ENCODE data around the gene KIF13A.
"Not testable (repeated sequence)": the region's sequence is repeated elsewhere in the genome, so short reads cannot be mapped to it uniquely, and the experiment has no call there.

KIF13A gene

DNA sequence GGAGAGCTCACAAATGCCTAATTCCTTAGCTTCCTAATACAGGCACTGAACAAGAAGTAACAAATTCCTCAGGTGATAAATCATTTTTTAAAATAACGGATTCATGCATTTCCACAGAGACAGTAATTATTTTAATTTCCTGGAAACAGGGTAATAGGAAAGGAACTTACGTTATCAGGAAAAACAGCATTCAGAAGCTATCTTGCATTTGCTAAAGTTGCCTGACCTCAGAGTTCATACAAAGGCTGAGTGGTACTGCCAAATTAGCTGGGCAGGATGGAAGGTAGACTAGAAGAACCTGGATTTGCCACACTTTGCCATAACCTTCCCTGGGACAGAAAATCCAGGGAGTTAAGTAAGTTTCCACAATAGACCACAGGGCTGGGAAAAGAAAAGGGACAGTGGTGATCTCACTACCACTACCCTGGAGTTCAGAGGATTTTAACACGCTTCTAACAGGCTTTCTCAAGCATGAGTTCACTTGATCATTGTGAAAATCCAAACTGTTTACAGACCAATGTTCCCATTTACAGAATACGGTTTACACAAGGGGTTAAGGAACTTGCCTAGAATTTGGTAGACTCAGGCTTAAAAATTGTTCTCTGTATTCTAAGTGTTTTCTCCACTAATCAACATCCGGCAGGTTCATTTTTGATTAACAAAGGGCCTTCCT is 57.0 kb downstream of the KIF13A start:
- no peak for DNase-seq

GRCh38 chr6:17928514-17929430 is 58.7 kb downstream of the KIF13A start:
- DNase-seq: no peak

DNA sequence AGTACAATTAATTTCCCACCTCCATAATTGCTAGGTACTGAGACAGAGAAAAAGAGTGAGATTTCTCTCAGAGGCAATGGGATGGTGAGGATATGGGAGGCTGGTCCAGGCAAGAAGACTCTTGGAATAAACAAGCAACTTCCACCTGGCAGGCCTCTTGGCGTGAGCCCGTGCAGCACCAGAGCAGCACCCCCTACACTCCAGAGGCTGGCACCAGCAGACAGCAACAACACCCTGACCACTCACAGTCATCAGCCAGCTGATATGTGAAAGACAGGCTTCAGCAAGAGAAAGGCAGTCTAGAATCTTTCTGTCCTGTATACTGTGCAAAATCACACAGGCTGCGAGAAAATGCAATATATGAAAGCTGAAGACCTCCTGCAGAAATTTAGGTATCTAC is 59.7 kb downstream of the KIF13A start:
- DNase-seq: no peak

DNA sequence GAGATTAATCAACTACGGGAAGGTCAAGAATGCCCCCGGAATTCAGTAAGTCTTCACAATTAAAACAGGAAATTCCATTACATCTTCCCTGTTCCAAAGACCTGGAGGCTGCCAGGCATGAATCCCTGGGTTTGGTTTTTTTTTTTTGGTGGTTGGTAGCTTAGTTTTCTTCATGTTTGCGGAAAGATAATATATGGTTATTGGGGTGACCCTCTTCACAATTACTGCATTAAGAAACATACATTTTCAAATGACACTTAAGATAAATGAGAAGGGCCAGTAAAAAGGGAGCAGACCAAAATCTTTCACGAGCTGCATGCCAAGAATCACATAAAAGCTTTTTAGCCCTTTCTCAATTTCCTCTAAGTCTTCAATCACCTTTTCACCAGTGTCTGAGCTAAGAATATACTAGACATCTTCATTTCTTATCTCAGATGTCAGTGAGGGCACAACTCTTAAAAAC is 64.0 kb downstream of the KIF13A start:
- no peak for DNase-seq

- no peak for DNase-seq
These were observed 66.0 kb downstream of the KIF13A start for GRCh38 chr6:17921454-17921853.

DNA sequence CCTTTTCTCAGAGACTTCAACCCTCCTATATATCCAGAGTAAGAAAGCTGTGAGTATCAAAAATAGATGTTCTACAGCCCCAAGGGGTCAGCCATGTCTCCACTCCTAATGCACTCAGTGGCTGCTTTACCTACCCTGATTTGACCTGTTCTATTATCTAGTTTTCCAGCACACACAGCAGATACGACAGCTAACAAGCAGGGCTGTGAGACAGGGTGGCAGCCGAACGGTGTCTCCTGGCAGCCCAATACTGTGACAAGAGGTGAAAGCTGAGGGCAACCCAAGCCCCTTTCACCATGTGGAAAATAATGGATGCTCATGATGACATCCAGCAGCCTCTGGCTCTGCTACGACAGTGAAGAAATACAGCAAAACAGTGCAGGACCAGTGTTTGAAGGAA is 67.9 kb downstream of the KIF13A start:
- no peak for DNase-seq

DNA sequence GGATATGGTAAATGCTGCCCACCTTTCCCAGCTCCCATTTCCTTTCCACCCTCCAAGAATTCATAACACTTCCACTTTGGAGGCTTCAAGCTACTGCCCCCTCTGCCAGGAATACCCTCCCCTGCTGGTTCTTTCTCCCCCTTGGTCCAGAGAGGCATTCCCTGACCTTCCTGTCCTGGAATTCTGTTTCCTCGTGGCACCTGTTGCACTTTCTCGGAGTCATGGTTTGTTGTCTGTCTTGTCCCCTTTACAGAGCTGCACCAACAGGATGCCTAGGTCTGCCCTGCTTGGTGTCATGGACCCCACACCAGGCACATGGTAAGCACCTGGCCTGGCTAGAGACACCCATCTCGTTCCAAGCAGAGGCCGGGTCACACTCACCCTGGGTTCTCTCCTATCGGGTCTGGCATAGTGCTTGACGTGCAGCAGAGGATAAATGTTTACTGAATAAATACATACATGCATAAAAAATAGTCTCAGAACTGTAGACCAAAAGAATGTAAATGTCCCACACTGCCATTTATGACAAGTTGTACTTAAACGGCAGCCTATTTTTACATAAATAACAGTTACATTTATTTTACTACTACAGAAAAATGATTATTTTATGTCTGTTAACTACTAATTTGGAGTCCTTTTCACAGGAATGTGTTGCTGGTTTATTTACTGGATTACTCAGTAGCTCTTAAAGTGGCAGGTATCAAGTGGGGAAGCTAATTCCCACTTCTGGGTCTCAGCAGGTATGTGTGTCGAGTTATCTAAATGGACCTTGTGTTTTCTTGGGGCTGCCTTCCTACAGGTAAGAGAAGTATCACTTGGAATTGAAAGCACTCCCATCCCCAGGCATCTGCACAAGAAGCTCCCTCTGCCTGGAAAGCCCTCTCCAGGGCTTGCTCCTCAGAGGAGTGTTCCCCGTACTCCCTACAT is 69.3 kb downstream of the KIF13A start:
- no peak for DNase-seq

DNA sequence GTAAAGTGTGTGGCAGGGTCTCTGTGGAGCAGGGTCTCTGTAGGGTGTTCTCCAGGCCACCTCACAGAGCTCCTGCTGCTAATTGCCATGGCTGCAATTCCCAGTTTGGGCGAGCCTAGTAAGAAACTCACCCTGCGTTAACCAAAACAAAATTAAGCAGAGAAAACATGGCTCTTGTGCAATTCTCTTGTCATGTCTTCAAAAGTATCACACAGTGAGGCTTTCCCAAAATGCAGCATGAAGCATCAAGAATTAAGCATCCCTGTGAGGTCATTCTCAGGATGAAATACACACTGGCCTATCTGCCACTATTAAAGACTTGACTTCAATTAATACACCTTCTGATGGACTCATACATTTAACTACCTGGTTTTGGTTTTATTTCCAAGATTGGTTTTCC is 72.8 kb downstream of the KIF13A start:
- no peak for DNase-seq

- DNase-seq: no peak
These were observed 74.9 kb downstream of the KIF13A start for GRCh38 chr6:17912521-17912920.

GRCh38 chr6:17911656-17912055 is 75.8 kb downstream of the KIF13A start:
- not testable (repeated sequence) for DNase-seq

GRCh38 chr6:17910189-17910588 is 77.2 kb downstream of the KIF13A start:
- DNase-seq: no peak

GRCh38 chr6:17908831-17909230 is 78.6 kb downstream of the KIF13A start:
- DNase-seq: no peak

GRCh38 chr6:17907406-17908229 is 79.8 kb downstream of the KIF13A start:
- no peak for DNase-seq

DNA sequence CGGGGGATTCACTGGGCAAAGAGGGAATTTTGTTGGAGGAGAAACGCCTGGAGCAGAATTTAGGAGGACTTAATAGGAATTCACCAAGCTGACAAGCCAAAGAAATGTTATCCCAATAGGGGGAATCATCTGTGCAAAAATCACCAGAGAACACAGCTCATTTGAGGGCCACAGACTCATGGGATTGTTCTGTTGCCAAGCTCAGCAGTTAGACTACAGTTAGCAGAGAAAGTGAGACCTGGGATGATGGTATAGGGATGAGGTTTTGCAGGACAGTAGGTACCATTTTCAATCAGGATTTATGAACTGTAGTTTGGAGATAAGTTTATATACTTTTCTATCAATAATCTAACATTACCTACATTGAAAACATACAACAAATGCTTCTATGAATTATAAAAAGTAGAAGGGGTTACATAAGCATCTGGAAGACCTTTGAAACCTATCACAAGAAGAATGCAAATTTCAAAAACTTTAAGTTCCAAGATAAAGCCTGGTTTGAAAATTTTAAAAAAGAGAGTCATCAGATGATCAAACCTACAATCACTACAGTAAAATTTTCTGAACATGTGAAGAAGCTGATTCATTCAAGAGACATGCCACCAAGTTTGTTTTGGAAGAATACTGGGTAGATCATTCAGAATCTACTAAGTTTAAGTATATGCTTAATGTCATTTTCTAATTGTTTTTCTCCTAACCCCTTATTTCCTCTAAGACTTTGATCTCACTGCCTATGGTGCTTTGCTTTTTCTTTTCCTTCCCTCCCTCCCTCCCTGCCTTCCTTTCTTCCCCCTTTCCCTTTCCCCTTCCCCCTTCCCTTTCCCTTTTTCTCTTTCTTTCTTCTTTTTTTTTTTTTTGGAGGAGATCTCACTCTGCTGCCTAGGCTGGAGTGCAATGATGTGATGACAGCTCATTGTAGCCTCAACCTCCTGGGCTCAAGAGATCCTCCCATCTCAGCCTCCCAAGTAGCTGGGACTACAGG is 81.5 kb downstream of the KIF13A start:
- no peak for DNase-seq

- DNase-seq: no peak
These were observed 82.8 kb downstream of the KIF13A start for GRCh38 chr6:17904491-17905120.

DNA sequence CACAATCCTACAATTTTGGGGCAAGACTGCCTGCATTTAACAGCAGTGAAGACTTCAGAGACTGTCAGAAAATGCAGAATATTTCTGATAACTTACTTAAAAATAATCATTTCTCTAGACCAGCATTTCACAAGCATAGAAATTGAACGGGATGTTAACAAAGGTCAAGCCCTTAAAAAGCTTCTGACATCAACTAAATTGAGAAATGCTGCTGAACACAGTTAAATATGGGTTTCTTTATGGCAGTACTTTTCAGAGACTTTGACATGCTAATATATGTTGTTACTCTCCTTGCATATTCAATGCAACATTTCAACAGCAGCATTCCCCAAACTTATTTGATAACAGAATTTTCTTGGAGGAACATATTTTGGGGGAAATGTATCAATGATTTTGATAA is 84.5 kb downstream of the KIF13A start:
- DNase-seq: no peak

- DNase-seq: no peak
These were observed 85.9 kb downstream of the KIF13A start for GRCh38 chr6:17901493-17901892.

DNA sequence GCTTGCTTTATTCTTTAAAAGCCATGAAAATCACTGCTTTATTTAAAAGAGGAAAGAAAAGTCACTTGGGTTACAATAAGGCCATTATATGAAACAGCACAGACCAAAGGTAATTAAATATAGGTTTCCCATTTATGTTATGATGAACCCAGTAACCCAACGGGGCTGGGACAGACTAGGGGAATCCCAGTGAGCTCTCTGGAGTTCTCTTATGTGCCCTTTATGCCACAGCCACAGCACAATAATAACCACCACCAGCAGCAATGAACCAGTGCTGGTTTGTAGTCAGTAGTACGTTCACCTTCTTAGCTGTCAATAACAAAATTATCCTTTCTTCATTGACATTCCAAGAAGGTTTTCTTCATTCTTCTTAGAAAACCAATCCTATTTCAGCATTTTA is 87.4 kb downstream of the KIF13A start:
- DNase-seq: no peak

GRCh38 chr6:17899491-17899890 is 87.9 kb downstream of the KIF13A start:
- DNase-seq: no peak

DNA sequence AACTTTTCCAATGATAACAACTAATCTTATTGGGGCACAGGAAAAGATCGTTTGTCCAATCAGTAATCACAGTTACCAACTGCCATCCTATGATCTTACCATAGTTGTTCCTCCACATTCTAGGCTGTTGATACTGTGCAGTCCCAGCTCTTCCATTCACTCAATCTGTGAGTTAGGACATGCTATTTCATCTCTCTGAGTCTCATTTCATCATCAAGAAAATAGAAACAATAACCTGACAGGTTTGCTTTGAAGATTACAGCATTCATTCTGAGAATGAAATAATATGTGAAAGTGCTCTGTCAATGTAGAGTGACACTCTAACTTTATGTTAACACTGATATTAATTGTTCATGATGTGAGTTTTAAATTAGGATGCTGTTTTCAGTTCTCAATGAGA is 89.8 kb downstream of the KIF13A start:
- no peak for DNase-seq

Measured in CD4-positive, alpha-beta T cell treated with Interleukin-17A for 4 hours (primary cell).